ENCODE measurements around the gene APBB2.

The APBB2 gene

GRCh38 chr4:40956721-40957255, 257.6 kb downstream of the APBB2 start:
- DNase-seq (ENCODE audit: extremely low read depth, low read depth), result no peak
- H3K4me3 ChIP-seq (replicated peaks; ENCODE audit: low read depth, low read length), result no peak overlapping the region
- TF ChIP-seq CTCF (IDR thresholded peaks at IDR 0.05; ENCODE audit: low read depth, low read length, missing control alignments), result no peak

DNA sequence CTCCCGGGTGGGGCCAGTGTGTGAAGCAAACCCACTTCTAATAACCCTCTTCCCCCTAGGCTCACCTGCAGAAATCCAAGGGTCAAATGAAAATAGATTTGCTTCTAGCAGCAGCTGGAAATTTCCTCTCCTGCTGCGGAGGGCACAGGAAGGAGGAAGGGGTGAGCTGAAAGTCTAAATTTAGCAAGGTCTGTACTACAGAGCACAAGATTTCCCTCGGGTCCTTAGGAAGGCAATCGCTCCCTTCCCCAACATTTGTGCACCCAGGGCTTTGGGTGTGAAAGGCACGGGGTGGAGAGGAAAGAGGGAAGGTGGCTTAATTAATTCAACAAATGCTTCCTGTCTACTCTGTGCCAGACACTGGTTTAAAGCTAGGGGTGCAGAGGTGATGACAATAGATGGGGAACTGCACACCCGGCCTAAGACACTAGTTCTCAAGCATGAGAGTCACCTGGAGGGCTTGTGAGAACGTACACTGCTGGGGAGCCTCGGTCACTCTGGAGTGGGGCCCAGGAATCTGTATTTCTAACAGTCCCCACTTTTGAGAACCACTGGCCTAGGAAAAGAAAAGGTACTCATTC, 260.2 kb downstream of the APBB2 start:
- no peak for TF ChIP-seq CTCF (IDR thresholded peaks at IDR 0.05; ENCODE audit: low read depth, low read length, missing control alignments)
- DNase-seq (ENCODE audit: extremely low read depth, low read depth), result no peak
- no peak overlapping the region for H3K4me3 ChIP-seq (replicated peaks; ENCODE audit: low read depth, low read length)

- H3K4me3 ChIP-seq (replicated peaks; ENCODE audit: low read depth, low read length), result no peak overlapping the region
- TF ChIP-seq CTCF (IDR thresholded peaks at IDR 0.05; ENCODE audit: low read depth, low read length, missing control alignments), result no peak
- no peak for DNase-seq (ENCODE audit: extremely low read depth, low read depth)
These were observed 260.9 kb downstream of the APBB2 start for GRCh38 chr4:40953283-40954087.

- no peak for DNase-seq (ENCODE audit: extremely low read depth, low read depth)
- no peak overlapping the region for H3K4me3 ChIP-seq (replicated peaks; ENCODE audit: low read depth, low read length)
- no peak for TF ChIP-seq CTCF (IDR thresholded peaks at IDR 0.05; ENCODE audit: low read depth, low read length, missing control alignments)
These were observed 261.7 kb downstream of the APBB2 start for GRCh38 chr4:40952672-40953071.

- TF ChIP-seq CTCF (IDR thresholded peaks at IDR 0.05; ENCODE audit: low read depth, low read length, missing control alignments), result no peak
- no peak for DNase-seq (ENCODE audit: extremely low read depth, low read depth)
- H3K4me3 ChIP-seq (replicated peaks; ENCODE audit: low read depth, low read length), result no peak overlapping the region
These were observed 262.1 kb downstream of the APBB2 start for GRCh38 chr4:40952217-40952616.

DNA sequence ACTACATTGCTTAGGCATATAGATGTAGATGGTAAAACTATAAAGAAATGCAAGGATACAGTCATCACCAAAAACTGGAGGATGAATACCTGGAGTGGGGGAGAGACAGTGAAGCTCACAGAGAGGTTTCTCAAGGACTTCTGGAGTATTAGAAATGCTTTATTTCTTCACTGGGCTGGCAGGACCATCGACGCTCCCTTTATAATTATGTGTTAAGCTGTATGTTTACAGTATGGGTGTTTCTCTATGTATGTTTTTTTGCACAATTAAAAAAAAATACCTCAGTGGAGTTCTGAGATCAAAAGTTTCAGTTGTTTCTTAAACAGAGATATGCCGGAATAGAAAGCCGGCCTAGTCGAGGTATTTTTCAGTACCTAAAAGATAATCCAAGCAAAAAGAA, 263.3 kb downstream of the APBB2 start:
- TF ChIP-seq CTCF (IDR thresholded peaks at IDR 0.05; ENCODE audit: low read depth, low read length, missing control alignments), result no peak
- no peak for DNase-seq (ENCODE audit: extremely low read depth, low read depth)
- H3K4me3 ChIP-seq (replicated peaks; ENCODE audit: low read depth, low read length), result no peak overlapping the region
